Fibroblast of pulmonary artery (primary cell): Measurements from ENCODE around the gene MRC2.

ENCODE experiments used
- DNase-seq: peaks from one replicate; pipeline ENCODE4 v3.0.0-alpha.2; 2010; ENCODE audit warnings: low read depth
- H3K4me3 ChIP-seq: replicated peaks from 2 replicates; pipeline ENCODE4 v1.5.1; 2011; ENCODE audit warnings: low read depth, mild to moderate bottlenecking, control low read depth, low read length, moderate library complexity
- TF ChIP-seq, protein P1 (sequence below): IDR thresholded peaks from 2 replicates; pipeline ENCODE4 v1.5.1; 2011; ENCODE audit warnings: mild to moderate bottlenecking, control low read depth, low read length, inconsistent platforms; ENCODE audit errors: missing control alignments

MRC2 gene

DNA sequence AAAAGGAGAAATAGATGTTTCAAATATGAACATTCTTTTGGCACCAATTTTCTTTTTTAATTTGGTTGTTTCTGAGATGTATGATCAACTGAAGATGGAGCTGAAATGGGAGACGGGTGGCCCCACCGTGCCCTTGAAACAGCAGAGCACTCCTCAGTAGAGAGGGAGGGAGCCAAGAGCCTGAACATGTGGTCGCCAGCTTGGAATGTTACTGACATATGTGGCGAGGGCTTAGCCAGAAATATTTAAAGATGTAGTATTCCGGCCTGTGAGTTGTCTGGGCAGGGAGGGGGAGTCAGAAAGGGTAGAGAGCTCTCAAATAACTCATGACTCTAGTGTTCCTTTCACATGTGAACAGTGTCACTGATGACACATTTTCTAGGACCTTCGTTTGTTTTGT lies 13.3 kb upstream of the MRC2 start:
- TF ChIP-seq, protein P1, sequence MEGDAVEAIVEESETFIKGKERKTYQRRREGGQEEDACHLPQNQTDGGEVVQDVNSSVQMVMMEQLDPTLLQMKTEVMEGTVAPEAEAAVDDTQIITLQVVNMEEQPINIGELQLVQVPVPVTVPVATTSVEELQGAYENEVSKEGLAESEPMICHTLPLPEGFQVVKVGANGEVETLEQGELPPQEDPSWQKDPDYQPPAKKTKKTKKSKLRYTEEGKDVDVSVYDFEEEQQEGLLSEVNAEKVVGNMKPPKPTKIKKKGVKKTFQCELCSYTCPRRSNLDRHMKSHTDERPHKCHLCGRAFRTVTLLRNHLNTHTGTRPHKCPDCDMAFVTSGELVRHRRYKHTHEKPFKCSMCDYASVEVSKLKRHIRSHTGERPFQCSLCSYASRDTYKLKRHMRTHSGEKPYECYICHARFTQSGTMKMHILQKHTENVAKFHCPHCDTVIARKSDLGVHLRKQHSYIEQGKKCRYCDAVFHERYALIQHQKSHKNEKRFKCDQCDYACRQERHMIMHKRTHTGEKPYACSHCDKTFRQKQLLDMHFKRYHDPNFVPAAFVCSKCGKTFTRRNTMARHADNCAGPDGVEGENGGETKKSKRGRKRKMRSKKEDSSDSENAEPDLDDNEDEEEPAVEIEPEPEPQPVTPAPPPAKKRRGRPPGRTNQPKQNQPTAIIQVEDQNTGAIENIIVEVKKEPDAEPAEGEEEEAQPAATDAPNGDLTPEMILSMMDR: no peak
- H3K4me3 ChIP-seq: no peak overlapping the region
- DNase-seq: peak; percentile 73

DNA sequence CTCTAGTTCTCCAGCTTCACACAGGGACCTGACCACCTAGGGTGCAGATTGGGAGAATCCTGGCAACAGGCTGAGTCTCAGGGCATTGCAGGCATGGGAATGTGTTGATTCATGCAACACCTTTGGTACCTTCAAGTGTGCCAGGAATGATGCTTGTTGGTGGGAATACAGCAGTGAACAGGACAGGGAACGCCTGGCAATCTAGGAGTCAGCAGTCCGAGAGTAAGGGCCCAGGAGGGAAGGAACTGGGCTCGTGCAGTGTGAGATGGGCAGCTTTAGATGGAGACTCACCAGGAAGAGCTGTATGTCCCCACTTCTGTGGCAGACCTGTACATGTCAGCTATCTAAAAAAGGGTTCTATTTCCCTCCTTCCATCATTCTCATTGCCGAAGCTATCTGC lies 12.0 kb upstream of the MRC2 start:
- TF ChIP-seq, protein P1: no peak
- H3K4me3 ChIP-seq: no peak overlapping the region
- no peak for DNase-seq

DNA sequence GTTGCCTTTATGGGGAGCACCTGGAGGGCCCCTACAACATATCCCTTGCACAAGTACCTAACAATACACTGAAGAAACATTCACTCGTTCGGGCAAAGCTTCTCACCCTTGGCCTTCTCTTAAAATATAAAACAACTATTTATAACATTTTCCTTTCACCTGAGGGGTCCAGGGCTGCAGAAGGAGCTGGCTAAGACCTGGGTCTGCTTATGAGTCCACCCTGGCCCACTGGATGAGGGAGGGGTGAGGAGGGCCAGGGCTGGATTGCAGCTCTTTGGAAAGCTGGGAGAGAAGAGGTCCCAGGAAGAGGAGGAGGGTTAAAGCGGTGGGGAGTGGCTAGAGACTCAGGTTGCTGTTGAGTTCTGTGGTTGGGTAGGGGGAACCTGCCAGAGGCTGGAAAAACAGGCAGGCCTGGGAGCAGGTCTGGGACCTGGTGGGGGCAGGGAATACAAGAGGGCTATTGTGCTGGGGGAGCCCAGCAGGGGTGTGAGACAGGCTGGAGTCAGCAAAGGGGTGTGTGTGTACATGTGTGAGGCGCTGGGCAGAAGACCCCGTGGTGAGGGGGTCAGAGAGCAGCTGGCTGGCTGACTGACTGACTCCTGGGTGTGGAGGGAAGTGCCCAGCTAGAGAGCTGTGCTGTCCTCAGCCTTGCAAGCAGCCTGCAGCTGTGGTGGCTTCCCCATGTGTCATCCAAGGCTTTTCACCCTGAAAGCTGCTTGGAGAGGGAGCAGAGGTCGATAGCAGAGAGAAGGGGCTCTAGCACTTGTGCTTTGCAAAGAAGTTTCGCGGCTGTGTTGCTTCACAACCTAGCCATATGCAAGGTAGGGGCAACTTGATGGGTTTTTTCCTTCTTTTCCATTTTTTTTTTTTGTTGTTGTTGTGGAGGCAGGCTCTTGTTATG lies 10.2 kb upstream of the MRC2 start:
- no peak overlapping the region for H3K4me3 ChIP-seq
- DNase-seq: no peak

DNA sequence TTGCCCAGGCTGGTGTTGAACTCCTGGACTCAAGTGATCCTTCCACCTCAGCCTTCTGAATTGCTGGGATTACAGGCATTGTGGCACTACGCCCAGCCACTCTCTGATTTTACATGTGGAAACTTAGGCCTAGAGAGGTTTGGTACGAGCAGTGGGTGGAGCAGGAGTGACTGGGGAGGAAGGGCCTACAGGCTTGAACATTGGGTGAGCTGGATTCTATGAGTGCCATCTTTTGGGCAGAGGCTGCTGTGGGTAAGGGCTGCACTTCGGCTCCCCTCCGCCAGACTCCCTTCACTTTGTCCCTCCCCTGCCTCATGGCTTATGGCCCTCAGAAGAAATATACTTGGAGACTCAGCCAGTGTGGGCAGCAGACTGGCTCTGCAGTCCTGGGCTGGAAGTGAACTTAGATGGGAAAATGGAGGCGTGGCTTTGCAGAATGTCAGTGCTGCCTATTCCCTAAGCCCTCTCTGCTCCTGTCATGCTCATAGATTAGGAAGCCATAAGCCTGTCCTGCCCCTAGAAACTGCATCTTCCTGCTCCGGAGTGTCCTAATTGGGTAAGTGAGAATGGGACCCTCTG lies 9.5 kb upstream of the MRC2 start:
- TF ChIP-seq, protein P1: no peak
- H3K4me3 ChIP-seq: no peak overlapping the region
- peak; percentile 39 for DNase-seq

More for the DNA sequence above, 10.2 kb upstream of the MRC2 start:
- TF ChIP-seq, protein P1: no peak

DNA sequence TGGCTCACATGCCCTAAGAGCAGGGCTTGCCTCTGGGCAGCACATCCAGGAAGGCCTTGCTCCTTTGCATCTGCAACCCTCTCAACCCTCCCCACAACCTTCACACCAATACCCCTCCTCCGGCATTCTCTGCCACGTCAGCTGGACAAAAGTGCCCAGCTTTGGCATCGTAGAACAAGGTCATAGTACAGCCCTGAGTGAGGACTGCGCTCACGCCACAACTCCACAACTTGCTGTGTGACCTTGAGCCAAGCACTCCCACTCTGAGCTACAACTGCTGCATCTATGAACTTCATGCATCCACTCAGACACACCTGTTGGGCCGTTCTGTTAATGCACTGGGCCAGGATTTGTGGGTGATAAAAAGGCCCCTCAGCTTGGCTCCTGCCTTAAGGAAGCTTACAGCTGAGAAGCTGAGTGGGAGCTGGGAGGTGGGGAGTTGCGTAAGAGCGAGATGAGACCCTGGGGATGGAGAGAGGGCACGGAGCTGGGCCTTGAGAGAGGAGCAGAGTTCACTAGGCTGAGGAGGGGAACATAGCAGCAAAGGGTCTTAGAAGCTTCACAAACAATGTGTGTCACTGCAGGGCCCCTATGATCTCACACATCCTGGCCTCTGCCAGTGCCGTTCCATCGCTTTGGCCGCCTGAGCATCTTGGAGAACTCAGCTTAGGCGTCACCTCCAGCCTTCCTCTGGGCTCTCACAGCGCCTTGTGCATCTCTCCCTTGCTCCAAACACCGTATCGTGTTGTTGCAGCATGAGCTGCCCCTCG lies 8.6 kb upstream of the MRC2 start:
- H3K4me3 ChIP-seq: no peak overlapping the region
- DNase-seq: no peak

DNA sequence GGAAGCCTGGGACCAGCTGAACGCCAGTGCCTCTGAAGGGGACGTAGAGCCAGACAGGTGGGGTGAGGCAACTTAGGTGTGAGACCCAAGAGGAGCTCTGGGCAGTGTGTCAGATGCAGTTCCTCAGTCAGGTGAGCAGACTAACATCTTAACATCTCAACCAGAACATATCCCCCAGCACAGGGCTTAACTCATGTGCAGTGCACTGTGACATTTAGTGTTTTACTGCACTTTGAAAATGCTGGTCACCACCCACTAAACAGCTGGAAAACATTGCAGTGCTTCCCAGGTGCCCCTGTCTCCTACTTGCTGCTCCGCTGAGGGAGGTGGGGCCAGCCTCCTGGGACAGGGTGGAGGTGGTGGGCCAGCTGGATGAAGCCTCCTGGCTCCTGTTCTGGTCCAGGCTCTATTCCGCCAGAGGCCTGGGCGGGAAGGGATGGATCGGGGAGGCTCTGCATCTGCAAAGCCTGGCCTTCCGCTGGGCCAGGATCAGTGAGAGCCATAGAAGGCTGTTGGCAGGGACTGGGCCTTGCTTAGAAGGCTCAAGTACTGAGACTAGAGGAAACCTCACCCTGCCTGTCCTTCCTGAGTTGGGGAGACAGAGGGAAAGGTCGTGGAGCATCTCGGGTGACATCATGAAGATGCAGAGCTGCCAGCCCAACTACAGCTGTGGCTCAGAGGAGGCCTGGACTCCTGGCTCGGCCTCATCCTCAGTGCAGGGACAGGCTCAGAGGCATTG lies 7.9 kb upstream of the MRC2 start:
- DNase-seq: no peak
- TF ChIP-seq, protein P1: no peak
- no peak overlapping the region for H3K4me3 ChIP-seq

More for the DNA sequence above, 8.6 kb upstream of the MRC2 start:
- TF ChIP-seq, protein P1: no peak
